SH-SY5Y (cell line): Measurements from ENCODE around the gene PCIF1.

ENCODE experiments used
- GATA2 ChIP-seq: IDR thresholded peaks from 2 replicates; pipeline ENCODE4 v1.6.1; 2011; ENCODE audit warnings: mild to moderate bottlenecking, low read depth, low read length
- GATA3 ChIP-seq: IDR thresholded peaks from 2 replicates; pipeline ENCODE4 v1.6.1; 2011; ENCODE audit warnings: low read depth, mild to moderate bottlenecking, low read length, moderate library complexity

DNA sequence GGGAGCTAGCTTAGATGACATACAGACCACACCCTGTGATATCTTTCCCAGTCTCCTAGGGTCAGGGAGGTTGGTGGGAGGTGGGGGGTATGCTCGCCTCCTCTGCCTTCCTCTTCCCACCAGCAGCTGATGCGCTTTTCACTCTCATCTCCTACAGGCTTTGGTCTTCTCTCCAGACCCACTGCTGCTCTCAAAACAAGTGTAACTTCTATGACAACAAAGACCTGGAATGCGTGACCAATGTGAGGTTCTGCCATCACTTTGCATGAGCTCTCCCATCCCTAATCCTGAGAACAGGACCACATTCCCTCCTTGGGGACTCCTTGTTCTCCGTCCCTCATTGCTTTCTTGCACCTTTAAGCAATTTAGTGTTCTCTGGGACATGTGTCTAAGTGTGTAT lies 40.7 kb upstream of the PCIF1 start:
- no peak for TF ChIP-seq GATA2
- no peak for TF ChIP-seq GATA3
